ENCODE data around the gene ZFP3.
"Not testable (repeated sequence)": the region's sequence is repeated elsewhere in the genome, so short reads cannot be mapped to it uniquely, and the experiment has no call there.

ZFP3 gene

DNA sequence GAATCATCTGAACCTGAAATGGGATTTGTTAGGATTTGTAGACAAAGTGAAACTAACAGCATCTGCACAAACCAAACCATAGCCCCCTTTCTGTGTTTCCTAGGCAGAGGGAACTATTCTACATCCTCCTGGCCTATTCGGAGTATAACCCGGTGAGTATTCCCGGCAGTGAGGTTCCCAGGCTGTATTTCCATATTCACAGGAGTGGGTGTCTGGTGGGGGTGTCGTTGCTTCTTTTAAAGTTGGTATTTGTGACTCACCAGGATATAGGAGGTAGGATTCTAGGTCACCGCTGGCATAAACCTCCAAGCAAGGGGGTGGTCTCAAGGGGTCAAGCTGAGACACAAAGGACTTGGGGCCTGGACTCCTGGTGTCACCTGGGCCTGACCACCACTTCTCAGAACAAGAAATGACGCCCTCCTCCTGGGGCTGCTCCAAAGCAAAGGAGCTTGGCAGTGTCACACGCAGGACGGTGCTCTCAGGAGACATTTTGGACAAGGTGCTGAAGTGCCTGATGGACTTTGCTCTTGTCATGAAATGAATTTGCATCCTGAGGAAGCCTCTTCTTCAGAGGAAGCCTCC is 57.0 kb downstream of the ZFP3 start:
- not testable (repeated sequence) for H3K4me3 ChIP-seq (ENCODE audit: low read depth, low read length); DNase-seq (ENCODE audit: low read depth)

DNA sequence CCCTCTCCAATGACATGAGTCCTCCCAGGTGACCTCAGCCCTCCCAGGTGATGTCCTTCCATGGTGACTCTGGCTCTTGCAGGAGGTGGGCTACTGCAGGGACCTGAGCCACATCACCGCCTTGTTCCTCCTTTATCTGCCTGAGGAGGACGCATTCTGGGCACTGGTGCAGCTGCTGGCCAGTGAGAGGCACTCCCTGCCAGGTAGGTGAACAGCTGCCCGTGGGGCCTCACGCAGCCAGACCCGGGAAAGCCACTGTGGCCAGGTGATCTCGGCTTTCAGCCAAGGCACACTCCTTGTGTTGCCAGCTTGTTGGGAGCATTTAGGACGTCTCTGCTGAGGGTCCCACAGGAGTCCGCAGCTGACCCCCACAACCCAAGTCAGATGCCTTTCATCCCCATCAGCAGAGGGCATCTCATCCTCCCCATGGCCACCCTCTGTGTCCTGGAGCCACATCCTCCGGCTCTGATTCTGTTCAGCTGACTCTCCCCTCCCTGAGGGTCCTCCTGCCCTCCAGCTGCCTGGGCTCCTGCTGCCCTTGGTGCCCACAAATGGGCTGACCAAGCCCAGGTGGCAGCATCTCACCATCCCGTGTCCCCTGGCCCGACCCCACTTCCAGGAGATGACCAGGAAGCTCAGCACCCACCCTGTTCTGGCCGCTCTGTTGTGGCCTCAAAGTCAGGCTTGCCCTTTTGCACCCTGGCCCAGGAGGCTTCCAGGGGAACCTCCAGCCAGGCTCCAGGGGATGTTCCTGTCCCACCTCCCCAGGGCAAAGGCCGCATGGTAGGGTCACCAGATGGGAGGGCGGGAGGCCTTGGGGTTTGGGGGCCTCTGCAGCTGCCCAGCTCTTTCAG is 57.7 kb downstream of the ZFP3 start:
- DNase-seq (ENCODE audit: low read depth), result no peak
- H3K4me3 ChIP-seq (ENCODE audit: low read depth, low read length), result no peak overlapping the region

DNA sequence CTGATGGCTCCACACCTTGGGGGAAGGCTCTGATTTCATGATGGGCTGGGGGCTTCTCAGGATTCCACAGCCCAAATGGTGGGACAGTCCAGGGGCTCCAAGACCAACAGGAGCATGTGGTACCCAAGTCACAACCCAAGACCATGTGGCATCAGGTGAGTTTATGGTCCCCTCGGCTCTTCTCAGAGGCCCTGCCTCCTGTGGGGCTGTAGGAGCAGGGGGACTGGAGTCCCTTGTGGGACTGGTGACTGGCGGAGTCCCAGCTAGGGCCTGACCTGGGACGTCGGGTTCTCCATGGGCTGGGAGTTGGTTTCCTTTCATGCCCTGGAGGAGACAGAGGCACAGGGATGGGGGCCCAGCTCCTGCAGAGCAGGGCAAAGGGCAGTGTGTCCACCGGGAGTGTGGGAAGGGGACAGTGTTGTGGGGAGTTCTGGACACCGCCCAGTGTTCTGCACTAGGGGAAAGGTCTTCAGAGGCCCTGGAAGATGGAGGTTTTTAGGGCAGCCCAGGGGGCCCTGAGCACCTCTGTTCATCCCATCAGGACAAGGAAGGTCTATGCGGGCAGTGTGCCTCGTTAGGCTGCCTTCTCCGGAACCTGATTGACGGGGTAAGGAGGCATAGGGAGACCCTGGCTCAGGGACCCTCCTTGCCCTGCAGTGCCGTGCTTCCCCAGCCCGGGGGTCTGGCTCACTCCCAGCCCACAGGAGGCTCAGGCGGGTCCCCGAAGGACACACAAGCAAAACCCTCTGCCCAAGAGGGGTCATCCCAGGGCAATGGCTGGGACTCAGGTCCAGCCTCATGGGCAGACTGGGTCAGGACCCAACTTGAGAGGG is 58.5 kb downstream of the ZFP3 start:
- not testable (repeated sequence) for DNase-seq (ENCODE audit: low read depth); H3K4me3 ChIP-seq (ENCODE audit: low read depth, low read length)

DNA sequence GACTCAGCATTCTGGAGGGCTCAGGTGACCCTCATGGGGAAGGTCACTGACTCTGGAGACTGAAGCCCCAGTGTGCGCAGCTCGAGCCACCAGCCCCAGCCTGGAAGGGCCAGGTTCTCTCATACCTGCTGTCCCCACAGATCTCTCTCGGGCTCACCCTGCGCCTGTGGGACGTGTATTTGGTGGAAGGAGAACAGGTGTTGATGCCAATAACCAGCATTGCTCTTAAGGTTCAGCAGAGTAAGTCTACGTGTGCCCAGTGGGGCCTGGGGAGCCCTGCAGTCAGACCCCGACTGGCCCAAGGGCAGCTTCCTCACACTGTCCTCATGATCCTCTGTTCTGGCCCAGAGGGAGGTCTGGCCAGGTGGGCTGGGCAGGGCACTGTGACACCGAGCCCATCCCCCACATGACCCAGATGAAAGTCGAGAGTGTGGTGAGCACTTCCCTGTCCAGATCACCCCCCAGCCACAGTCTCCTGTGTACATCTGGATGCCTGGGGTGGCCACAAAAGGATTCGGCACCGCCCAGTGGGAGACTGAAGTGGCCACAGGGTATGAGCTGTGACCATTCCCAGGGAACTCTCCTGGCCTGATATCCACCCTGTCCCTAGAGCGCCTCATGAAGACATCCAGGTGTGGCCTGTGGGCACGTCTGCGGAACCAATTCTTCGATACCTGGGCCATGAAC is 59.4 kb downstream of the ZFP3 start:
- not testable (repeated sequence) for DNase-seq (ENCODE audit: low read depth); H3K4me3 ChIP-seq (ENCODE audit: low read depth, low read length)

DNA sequence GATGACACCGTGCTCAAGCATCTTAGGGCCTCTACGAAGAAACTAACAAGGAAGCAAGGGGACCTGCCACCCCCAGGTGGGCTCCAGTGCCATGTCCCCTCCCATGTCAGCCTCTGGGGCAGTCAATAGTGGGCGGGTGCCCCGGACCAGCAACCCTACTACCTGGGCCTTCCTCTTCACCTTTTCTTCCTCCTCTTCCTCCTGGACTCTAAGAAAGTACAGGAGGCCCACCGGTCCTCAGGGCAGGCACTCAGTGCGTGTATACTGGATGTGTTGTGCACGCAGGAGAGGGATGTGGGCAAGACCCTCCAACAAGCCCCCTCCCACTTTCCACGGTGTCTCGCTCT is 59.9 kb downstream of the ZFP3 start:
- not testable (repeated sequence) for DNase-seq (ENCODE audit: low read depth)

DNA sequence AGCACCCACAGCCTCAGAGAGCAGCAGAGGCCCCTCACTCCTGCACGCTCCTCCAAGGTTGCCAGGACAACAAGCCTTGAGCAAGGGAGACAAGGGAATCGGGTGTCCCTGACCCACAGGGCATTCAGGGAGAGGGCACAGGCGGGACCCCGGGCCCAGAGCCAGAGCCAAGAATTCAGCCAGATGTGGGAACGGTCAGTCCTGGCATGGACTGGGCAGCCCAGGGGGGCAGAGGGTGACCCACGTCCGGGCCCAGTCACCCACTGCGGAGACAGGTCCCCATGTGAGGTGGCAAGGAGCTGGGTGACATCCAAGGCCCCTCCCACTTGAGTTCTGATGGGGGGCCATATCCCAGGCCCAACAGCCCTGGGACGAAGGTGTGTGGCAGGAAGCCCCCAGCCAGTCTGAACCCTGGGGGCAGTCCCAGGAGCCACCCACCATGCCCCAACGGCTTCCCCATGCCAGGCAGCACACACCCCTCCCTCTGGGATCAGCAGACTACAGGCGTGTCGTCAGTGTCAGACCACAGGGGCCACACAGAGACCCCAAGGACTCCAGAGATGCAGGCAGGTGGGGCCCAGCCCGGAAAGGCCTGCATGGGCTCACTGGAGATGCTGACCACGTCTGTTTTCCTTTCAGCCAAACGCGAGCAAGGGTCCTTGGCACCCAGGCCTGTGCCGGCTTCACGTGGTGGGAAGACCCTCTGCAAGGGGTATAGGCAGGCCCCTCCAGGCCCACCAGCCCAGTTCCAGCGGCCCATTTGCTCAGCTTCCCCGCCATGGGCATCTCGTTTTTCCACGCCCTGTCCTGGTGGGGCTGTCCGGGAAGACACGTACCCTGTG is 60.6 kb downstream of the ZFP3 start:
- H3K4me3 ChIP-seq (ENCODE audit: low read depth, low read length), result no peak overlapping the region

More for the DNA sequence above, 59.9 kb downstream of the ZFP3 start:
- H3K4me3 ChIP-seq (ENCODE audit: low read depth, low read length), result not testable (repeated sequence)

DNA sequence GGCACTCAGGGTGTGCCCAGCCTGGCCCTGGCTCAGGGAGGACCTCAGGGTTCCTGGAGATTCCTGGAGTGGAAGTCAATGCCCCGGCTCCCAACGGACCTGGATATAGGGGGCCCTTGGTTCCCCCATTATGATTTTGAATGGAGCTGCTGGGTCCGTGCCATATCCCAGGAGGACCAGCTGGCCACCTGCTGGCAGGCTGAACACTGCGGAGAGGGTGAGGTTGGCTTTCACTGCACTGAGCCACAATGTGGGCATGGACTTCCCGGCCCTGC is 61.1 kb downstream of the ZFP3 start:
- DNase-seq (ENCODE audit: low read depth), result no peak

More for the DNA sequence above, 60.6 kb downstream of the ZFP3 start:
- no peak for DNase-seq (ENCODE audit: low read depth)

DNA sequence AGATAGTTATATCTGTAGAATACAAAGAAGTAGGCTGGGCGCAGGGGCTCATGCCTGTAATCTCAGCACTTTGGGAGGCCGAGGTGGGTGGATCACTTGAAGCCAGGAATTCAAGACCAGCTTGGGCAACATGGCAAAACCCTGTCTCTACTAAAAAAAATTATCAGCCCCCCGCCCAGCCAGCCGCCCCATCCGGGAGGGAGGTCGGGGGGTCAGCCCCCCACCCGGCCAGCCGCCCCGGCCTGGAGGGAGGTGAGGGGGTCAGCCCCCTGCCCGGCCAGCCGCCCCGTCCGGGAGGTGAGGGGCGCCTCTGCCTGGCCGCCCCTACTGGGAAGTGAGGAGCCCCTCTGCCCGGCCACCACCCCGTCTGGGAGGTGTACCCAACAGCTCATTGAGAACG is 64.6 kb downstream of the ZFP3 start:
- not testable (repeated sequence) for H3K4me3 ChIP-seq (ENCODE audit: low read depth, low read length); DNase-seq (ENCODE audit: low read depth)

More for the DNA sequence above, 61.1 kb downstream of the ZFP3 start:
- no peak overlapping the region for H3K4me3 ChIP-seq (ENCODE audit: low read depth, low read length)
